ENCODE measurements around the gene RAP2A. TPM values are rescaled to one million over a fixed set of nuclear protein-coding genes. Genes with fewer than 3 reads are reported as not detected.

RAP2A gene
- total and polyA plus RNA-seq, 9 of the 15 experiments (the other 6 are each of a cell fraction or from before 2014, with no cell fraction given), result 1.8 to 11.7 (median 5.6) TPM

- Histone ChIP-seq H3K4me3 (no peak overlapping the region), H3K27me3 (ENCODE audit: control insufficient read depth in 2 of 2, insufficient read depth in 2 of 2, low read length in 2 of 2) (no peaks in the 10 kb centered on the region), H3K4me2 (ENCODE audit: insufficient read depth, low read length) (no peak overlapping the region), H3K9ac (ENCODE audit: insufficient read depth in 1 of 2, low read depth in 2 of 2, low read length in 2 of 2) (no peak overlapping the region), H3K4me1 (replicated peaks in 1 of 2; ENCODE audit: control insufficient read depth in 2 of 2, insufficient read depth in 2 of 2, low read length in 2 of 2) (no peaks in the 10 kb centered on the region; a peak in 1 of 5 replicates), H4K20me1 (replicated peaks; ENCODE audit: control insufficient read depth, insufficient read depth, low read length) (no peaks in the 10 kb centered on the region), H3K9me3 (replicated peaks; ENCODE audit: control insufficient read depth, insufficient read depth, low read depth, low read length) (no peaks in the 10 kb centered on the region), H3K9me1 (ENCODE audit: control insufficient read depth, insufficient read depth, low read length) (no peaks in the 10 kb centered on the region), H3K36me3 (ENCODE audit: control insufficient read depth, insufficient read depth, low read length) (no peaks in the 10 kb centered on the region), H3K27ac (ENCODE audit: extremely low read depth, low read depth, low read length) (no peak overlapping the region), H2AFZ (ENCODE audit: low read depth, low read length) (no peak overlapping the region), H3K79me2 (ENCODE audit: control insufficient read depth, insufficient read depth, low read length) (peaks cover 2% of the 10 kb centered on the region; the same call in 1 of the 3 replicates)
- CTCF ChIA-PET (ENCODE audit: low intra/inter-chr PET ratio), result no interaction called here
- FAIRE-seq, result no peak
- 70% methylated on average over 4 of the region's 5 CpGs for WGBS (ENCODE audit: insufficient coverage, low coverage, missing lambda C conversion rate)
- no peak for DNase-seq (ENCODE audit: extremely low read depth in 1 of 4, low spot score in 3 of 4)
- in situ Hi-C loops (cut with MboI), result no loop called here
- POLR2A ChIA-PET, result interaction anchor here (0.6 to 1.6 kb wide), 3 partner anchors 8 to 122 kb away, joined by 3 to 5 read pairs (median 4); no protein-coding TSS in a partner anchor
- no TSS peak for BruUV-seq (replicated peaks)
- intact Hi-C loops (cut with micrococcal nuclease), result no loop called here
- ATAC-seq, result no peak
- TF ChIP-seq, protein P1, sequence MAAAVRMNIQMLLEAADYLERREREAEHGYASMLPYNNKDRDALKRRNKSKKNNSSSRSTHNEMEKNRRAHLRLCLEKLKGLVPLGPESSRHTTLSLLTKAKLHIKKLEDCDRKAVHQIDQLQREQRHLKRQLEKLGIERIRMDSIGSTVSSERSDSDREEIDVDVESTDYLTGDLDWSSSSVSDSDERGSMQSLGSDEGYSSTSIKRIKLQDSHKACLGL (CRISPR knock-in tag; IDR thresholded peaks at IDR 0.05; ENCODE audit: borderline replicate concordance, poor library complexity, severe bottlenecking), result no peak
- TF ChIP-seq KLF16 (IDR thresholded peaks at IDR 0.05), result no peak
- no peak for TF ChIP-seq RERE (CRISPR knock-in tag; IDR thresholded peaks at IDR 0.05; ENCODE audit: borderline replicate concordance)
- TF ChIP-seq, protein P2, sequence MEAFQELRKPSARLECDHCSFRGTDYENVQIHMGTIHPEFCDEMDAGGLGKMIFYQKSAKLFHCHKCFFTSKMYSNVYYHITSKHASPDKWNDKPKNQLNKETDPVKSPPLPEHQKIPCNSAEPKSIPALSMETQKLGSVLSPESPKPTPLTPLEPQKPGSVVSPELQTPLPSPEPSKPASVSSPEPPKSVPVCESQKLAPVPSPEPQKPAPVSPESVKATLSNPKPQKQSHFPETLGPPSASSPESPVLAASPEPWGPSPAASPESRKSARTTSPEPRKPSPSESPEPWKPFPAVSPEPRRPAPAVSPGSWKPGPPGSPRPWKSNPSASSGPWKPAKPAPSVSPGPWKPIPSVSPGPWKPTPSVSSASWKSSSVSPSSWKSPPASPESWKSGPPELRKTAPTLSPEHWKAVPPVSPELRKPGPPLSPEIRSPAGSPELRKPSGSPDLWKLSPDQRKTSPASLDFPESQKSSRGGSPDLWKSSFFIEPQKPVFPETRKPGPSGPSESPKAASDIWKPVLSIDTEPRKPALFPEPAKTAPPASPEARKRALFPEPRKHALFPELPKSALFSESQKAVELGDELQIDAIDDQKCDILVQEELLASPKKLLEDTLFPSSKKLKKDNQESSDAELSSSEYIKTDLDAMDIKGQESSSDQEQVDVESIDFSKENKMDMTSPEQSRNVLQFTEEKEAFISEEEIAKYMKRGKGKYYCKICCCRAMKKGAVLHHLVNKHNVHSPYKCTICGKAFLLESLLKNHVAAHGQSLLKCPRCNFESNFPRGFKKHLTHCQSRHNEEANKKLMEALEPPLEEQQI (IDR thresholded peaks at IDR 0.05), result no peak
- TF ChIP-seq ATF7 (IDR thresholded peaks at IDR 0.05), result no peak
- TF ChIP-seq, protein P3, sequence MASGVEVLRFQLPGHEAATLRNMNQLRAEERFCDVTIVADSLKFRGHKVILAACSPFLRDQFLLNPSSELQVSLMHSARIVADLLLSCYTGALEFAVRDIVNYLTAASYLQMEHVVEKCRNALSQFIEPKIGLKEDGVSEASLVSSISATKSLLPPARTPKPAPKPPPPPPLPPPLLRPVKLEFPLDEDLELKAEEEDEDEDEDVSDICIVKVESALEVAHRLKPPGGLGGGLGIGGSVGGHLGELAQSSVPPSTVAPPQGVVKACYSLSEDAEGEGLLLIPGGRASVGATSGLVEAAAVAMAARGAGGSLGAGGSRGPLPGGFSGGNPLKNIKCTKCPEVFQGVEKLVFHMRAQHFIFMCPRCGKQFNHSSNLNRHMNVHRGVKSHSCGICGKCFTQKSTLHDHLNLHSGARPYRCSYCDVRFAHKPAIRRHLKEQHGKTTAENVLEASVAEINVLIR (CRISPR knock-in tag; IDR thresholded peaks at IDR 0.05), result no peak
- TF ChIP-seq RBM34 (IDR thresholded peaks at IDR 0.05; ENCODE audit: borderline replicate concordance, insufficient read depth, low read length), result no peak
- TF ChIP-seq TFAM (CRISPR knock-in tag; conservative IDR thresholded peaks at IDR 0.05), result no peak
- no peak for TF ChIP-seq MTA2 (IDR thresholded peaks at IDR 0.05; ENCODE audit: low read depth)
Measured at GRCh38 chr13:97448503-97449251, 14.7 kb downstream of the RAP2A start.
